ENCODE measurements around the gene FAM236B. TPM values are rescaled to one million over a fixed set of nuclear protein-coding genes. Genes with fewer than 3 reads are reported as not detected.
"Not testable (repeated sequence)": the region's sequence is repeated elsewhere in the genome, so short reads cannot be mapped to it uniquely, and the experiment has no call there.

Gene FAM236B
- total RNA-seq (not detected), total RNA-seq (0 reads per million in 2 donors)

DNA sequence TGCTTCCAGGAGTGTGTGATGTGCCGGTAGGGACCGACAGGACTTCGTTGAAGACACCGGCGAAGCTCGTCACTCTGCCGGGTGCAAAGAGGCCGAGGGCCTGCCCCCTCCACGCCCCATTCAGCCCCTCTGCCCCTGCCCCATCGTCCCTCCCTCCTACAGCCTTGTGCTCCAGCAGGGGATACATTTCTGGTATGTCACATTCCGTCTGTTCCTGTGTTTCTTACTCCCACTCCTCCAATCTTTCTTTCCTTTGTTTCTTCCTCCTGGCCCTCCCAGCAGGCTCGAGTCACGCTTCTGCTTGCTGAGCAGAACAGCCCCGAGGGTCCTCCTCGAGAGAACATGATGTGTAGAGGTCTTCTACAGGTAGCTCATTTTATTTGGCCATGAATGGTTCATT lies at the start of gene FAM236B:
Gene FAM236B (minus strand): TSS at position 101 of the 400 bp plus-strand sequence. CDS start 100 bp downstream, at position 1.
- H3K4me3 Mint-ChIP-seq; ATAC-seq; DNase-seq; H3K27ac Mint-ChIP-seq; H3K27me3 Mint-ChIP-seq; H3K9me3 ChIP-seq (ENCODE audit: control insufficient read depth, low read length, poor library complexity, severe bottlenecking); H3K36me3 Mint-ChIP-seq (ENCODE audit: low read depth); H3K4me1 Mint-ChIP-seq: not testable (repeated sequence)

DNA sequence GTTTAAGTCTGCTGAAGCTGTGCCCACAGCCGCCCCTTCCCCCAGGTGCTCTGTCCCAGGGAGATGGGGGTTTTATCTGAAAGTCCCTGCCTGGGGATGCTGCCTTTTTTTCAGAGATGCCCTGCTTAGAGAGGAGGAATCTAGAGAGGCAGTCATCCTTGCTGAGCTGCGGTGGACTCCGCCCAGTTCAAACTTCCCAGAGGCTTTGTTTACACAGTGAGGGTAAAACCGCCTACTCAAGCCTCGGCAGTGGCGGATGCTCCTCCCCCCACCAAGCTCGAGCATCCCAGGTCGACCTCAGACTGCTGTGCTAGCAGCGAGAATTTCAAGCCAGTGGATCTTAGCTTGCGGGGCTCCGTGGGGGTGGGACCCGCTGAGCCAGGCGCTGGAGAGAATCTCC lies 48.2 kb upstream of the FAM236B start:
- H3K36me3 Mint-ChIP-seq (ENCODE audit: low read depth); H3K4me1 Mint-ChIP-seq; ATAC-seq; H3K4me3 Mint-ChIP-seq; H3K27ac Mint-ChIP-seq; H3K9me3 ChIP-seq (ENCODE audit: control insufficient read depth, low read length, poor library complexity, severe bottlenecking); DNase-seq; H3K27me3 Mint-ChIP-seq: not testable (repeated sequence)

DNA sequence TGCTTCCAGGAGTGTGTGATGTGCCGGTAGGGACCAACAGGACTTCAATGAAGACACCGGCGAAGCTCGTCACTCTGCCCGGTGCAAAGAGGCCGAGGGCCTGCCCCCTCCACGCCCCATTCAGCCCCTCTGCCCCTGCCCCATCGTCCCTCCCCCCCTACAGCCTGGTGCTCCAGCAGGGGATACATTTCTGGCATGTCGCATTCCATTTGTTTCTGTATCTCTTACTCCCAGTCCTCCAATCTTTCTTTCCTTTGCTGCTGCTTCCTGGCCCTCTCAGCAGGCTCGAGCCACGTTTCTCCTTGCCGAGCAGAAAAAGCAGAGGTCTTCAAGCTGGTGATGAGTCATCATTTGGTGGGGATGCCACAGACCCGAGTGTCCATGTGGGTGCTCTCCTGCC lies 25.6 kb upstream of the FAM236B start, which contains the start of gene FAM236D:
Gene FAM236D (minus strand): TSS at position 101 of the 400 bp plus-strand sequence. CDS start 100 bp downstream, at position 1.
- H3K9me3 ChIP-seq (ENCODE audit: control insufficient read depth, low read length, poor library complexity, severe bottlenecking); H3K27ac Mint-ChIP-seq; ATAC-seq; H3K27me3 Mint-ChIP-seq; H3K4me1 Mint-ChIP-seq; H3K4me3 Mint-ChIP-seq; DNase-seq; H3K36me3 Mint-ChIP-seq (ENCODE audit: low read depth): not testable (repeated sequence)

DNA sequence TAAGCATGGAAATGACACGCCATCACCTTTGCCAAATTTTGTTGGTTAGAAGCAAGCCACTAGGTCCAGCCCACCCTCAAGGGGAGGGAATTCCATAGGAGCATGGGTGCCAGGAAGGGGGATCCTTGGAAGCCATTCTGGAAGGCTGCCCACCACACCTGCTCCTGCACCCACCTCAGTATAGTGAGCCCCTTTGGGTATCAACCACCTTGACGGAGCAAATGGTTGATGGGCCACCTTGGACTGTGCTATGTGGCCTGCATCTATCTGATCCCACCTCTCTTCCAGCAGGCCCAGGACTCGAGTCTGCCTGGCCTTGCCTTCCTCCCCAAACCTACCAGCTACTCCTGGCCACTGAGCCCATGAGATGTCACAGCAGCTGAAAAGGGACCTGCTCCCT lies 7.9 kb upstream of the FAM236B start:
- not testable (repeated sequence) for H3K4me1 Mint-ChIP-seq; ATAC-seq; H3K9me3 ChIP-seq (ENCODE audit: control insufficient read depth, low read length, poor library complexity, severe bottlenecking); H3K27me3 Mint-ChIP-seq; H3K36me3 Mint-ChIP-seq (ENCODE audit: low read depth); H3K4me3 Mint-ChIP-seq; H3K27ac Mint-ChIP-seq; DNase-seq

GRCh38 chrX:72788142-72788541 lies 5.7 kb upstream of the FAM236B start:
- H3K4me3 Mint-ChIP-seq; H3K9me3 ChIP-seq (ENCODE audit: control insufficient read depth, low read length, poor library complexity, severe bottlenecking); DNase-seq; H3K36me3 Mint-ChIP-seq (ENCODE audit: low read depth); ATAC-seq; H3K4me1 Mint-ChIP-seq; H3K27ac Mint-ChIP-seq; H3K27me3 Mint-ChIP-seq: not testable (repeated sequence)

- not testable (repeated sequence) for ATAC-seq; H3K4me3 Mint-ChIP-seq; H3K36me3 Mint-ChIP-seq (ENCODE audit: low read depth); H3K4me1 Mint-ChIP-seq; H3K27ac Mint-ChIP-seq; H3K9me3 ChIP-seq (ENCODE audit: control insufficient read depth, low read length, poor library complexity, severe bottlenecking); DNase-seq; H3K27me3 Mint-ChIP-seq
Observed at GRCh38 chrX:72783964-72784363, 1.5 kb upstream of the FAM236B start.

GRCh38 chrX:72783365-72783936 lies 991 bp upstream of the FAM236B start:
- not testable (repeated sequence) for DNase-seq; H3K9me3 ChIP-seq (ENCODE audit: control insufficient read depth, low read length, poor library complexity, severe bottlenecking); H3K4me3 Mint-ChIP-seq; H3K4me1 Mint-ChIP-seq; H3K27me3 Mint-ChIP-seq; H3K36me3 Mint-ChIP-seq (ENCODE audit: low read depth); ATAC-seq; H3K27ac Mint-ChIP-seq

DNA sequence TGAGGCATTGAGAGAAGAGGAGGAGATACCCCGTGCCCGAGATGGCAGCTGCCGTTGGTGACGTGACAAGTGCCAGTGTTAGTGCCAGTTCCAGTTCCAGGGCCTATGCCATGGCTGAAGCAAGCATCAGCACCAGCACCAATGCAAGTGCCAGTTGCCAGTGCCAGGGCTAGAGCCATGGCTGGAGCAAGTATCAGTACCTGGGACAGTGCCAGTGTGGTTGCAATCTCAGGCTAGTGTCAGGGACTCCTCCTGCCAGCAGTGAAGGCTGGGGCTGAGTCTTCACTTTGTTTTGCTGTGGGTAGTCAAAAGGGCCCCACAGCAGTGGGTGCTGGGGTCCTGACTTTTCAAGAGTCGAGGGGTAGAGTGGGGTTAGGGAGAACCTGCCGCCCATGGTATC lies 4.3 kb downstream of the FAM236B start:
- not testable (repeated sequence) for H3K9me3 ChIP-seq (ENCODE audit: control insufficient read depth, low read length, poor library complexity, severe bottlenecking); H3K27me3 Mint-ChIP-seq; H3K36me3 Mint-ChIP-seq (ENCODE audit: low read depth); DNase-seq; H3K4me3 Mint-ChIP-seq; H3K27ac Mint-ChIP-seq; H3K4me1 Mint-ChIP-seq; ATAC-seq

DNA sequence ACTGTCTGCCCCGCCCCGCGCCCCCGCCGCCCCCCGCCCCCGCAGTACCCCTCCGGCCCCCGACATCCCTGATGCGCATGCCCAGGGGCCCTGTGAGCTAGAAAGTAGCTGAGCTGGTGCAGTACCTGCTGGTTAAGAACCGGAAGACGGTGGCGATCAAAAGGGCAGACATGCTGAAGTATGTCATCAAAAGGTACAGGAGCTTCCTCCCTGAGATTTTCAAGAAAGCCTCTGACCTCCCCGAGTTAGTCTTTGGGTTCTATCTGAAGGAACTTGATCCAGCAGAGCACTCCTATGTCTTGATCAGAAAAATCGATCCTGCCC lies 5.0 kb downstream of the FAM236B start:
- H3K27ac Mint-ChIP-seq; H3K4me1 Mint-ChIP-seq; H3K9me3 ChIP-seq (ENCODE audit: control insufficient read depth, low read length, poor library complexity, severe bottlenecking); H3K27me3 Mint-ChIP-seq; DNase-seq; H3K36me3 Mint-ChIP-seq (ENCODE audit: low read depth); H3K4me3 Mint-ChIP-seq: not testable (repeated sequence)
- peak; percentile 81 for ATAC-seq

- H3K9me3 ChIP-seq (ENCODE audit: control insufficient read depth, low read length, poor library complexity, severe bottlenecking); H3K4me3 Mint-ChIP-seq; H3K27me3 Mint-ChIP-seq; DNase-seq; H3K36me3 Mint-ChIP-seq (ENCODE audit: low read depth); H3K27ac Mint-ChIP-seq; H3K4me1 Mint-ChIP-seq: not testable (repeated sequence)
- ATAC-seq = peak; percentile 82
Observed at GRCh38 chrX:72776653-72777466, 5.6 kb downstream of the FAM236B start, which contains the start of gene DMRTC1B. TSS of gene DMRTC1B (plus strand) at chrX:72776890. CDS start at chrX:72845136, 68,246 bp downstream.

DNA sequence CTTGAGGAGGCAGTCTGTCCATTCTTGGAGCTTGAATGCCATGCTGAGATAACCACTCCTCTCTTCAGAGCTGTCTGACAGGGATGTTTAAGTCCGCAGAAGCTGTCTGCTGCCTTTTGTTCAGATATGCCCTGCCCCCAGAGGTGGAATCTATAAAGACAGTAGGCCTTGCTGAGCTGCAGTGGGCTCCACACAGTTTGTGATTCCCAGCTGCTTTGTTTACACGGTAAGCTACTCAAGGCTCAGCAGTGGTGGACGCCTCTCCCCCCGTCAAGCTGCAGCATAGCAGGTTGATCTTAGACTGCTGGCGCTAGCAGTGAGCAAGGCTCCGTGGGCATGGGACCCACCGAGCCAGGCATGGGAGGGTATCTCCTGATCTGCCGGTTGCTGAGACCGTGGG lies 22.0 kb downstream of the FAM236B start:
- ATAC-seq, H3K4me3 Mint-ChIP-seq: not testable (repeated sequence)

GRCh38 chrX:72748545-72748944 lies 33.9 kb downstream of the FAM236B start:
- not testable (repeated sequence) for H3K27ac Mint-ChIP-seq; ATAC-seq; DNase-seq; H3K27me3 Mint-ChIP-seq; H3K4me3 Mint-ChIP-seq; H3K36me3 Mint-ChIP-seq (ENCODE audit: low read depth); H3K4me1 Mint-ChIP-seq; H3K9me3 ChIP-seq (ENCODE audit: control insufficient read depth, low read length, poor library complexity, severe bottlenecking)

More for the DNA sequence above, 22.0 kb downstream of the FAM236B start:
- not testable (repeated sequence) for H3K27ac Mint-ChIP-seq; H3K36me3 Mint-ChIP-seq (ENCODE audit: low read depth); H3K27me3 Mint-ChIP-seq; DNase-seq; H3K4me1 Mint-ChIP-seq; H3K9me3 ChIP-seq (ENCODE audit: control insufficient read depth, low read length, poor library complexity, severe bottlenecking)

GRCh38 chrX:72745546-72745945 lies 36.9 kb downstream of the FAM236B start:
- H3K4me3 Mint-ChIP-seq; H3K27ac Mint-ChIP-seq; DNase-seq; H3K4me1 Mint-ChIP-seq; H3K27me3 Mint-ChIP-seq; H3K9me3 ChIP-seq (ENCODE audit: control insufficient read depth, low read length, poor library complexity, severe bottlenecking); ATAC-seq; H3K36me3 Mint-ChIP-seq (ENCODE audit: low read depth): not testable (repeated sequence)

DNA sequence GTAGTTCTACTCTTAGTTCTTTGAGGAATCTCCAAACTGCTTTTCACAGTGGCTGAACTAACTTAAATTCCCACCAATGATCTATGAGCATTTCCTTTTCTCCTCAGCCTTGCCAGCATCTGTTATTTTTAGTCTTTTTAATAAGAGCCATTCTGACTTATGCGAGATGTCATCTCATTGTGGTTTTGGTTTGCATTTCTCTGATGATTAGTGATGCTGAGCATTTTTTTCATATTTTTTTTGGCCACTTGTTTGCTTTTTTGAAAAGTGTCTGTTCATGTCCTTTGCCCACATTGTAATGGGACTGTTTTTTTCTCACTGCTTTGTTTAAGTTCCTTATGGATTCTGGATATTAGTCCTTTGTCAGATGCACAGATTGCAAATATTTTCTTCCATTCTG lies 46.9 kb downstream of the FAM236B start:
- H3K27ac Mint-ChIP-seq = no peak overlapping the region
- peaks cover 34% of the 10 kb centered on the region for H3K27me3 Mint-ChIP-seq
- H3K9me3 ChIP-seq (ENCODE audit: control insufficient read depth, low read length, poor library complexity, severe bottlenecking) = no peaks in the 10 kb centered on the region
- DNase-seq (no peak), ATAC-seq (no peak)
- peaks cover 2% of the 10 kb centered on the region for H3K36me3 Mint-ChIP-seq (ENCODE audit: low read depth)
- no peaks in the 10 kb centered on the region for H3K4me1 Mint-ChIP-seq
- no peak overlapping the region for H3K4me3 Mint-ChIP-seq
